Spleen (tissue), 11 donors: ENCODE measurements around the gene LRP2. TPM values are rescaled to one million over a fixed set of nuclear protein-coding genes. Genes with fewer than 3 reads are reported as not detected.

ENCODE experiments used
- DNase-seq: peaks from one replicate; pipeline ENCODE4 v3.0.0-alpha.2; 2020
- H3K27ac ChIP-seq, 8 donors: fragments of 200-600 bp; sonication (generic) in 7 of 8; 1 replicate in 4 of 8; 2 replicates in 4 of 8; pipeline versions ENCODE4 v1.5.0 to v1.8.0; 2016 to 2021; ENCODE audit warnings: inconsistent platforms in 4 of 8, mild to moderate bottlenecking in 4 of 8, moderate library complexity in 1 of 8
- H3K27me3 ChIP-seq, 7 donors: fragments of 200-600 bp; sonication (generic) in 6 of 7; replicated peaks in 1 of 7; 1 replicate in 4 of 7; 2 replicates in 3 of 7; pipeline versions ENCODE4 v1.5.0 to v1.8.0; 2016 to 2021; ENCODE audit warnings: inconsistent platforms in 3 of 7, mild to moderate bottlenecking in 1 of 7
- H3K36me3 ChIP-seq, 6 donors: fragments of 200-600 bp; sonication (generic) in 5 of 6; 1 replicate in 4 of 6; 2 replicates in 2 of 6; pipeline versions ENCODE4 v1.5.0 to v1.8.0; 2016 to 2021; ENCODE audit warnings: inconsistent platforms in 2 of 6
- H3K4me1 ChIP-seq, 6 donors: fragments of 200-600 bp; sonication (generic) in 5 of 6; 1 replicate in 3 of 6; 2 replicates in 3 of 6; pipeline versions ENCODE4 v1.5.0 to v1.8.0; 2016 to 2021; ENCODE audit warnings: inconsistent platforms in 3 of 6
- H3K4me3 ChIP-seq, 8 donors: fragments of 200-600 bp; sonication (generic) in 7 of 8; 1 replicate in 4 of 8; 2 replicates in 4 of 8; pipeline versions ENCODE4 v1.5.0 to v1.8.0; 2016 to 2021; ENCODE audit warnings: inconsistent platforms in 4 of 8, mild to moderate bottlenecking in 4 of 8, moderate library complexity in 2 of 8
- H3K9me3 ChIP-seq, 8 donors: fragments of 200-600 bp; sonication (generic) in 7 of 8; 1 replicate in 4 of 8; 2 replicates in 4 of 8; pipeline versions ENCODE4 v1.5.0 to v1.8.0; 2016 to 2021; ENCODE audit warnings: inconsistent platforms in 4 of 8
- CTCF ChIP-seq, 11 experiments: fragments of 200-600 bp in 7 of 11; fragments of 450-650 bp in 4 of 11; sonication (generic) in 4 of 11; IDR thresholded peaks in 8 of 11; conservative IDR thresholded peaks in 3 of 11; 1 replicate in 7 of 11; 2 replicates in 4 of 11; pipeline versions ENCODE4 v1.4.0 to v1.8.0; 2016 to 2021; ENCODE audit warnings: antibody characterized with exemption in 11 of 11, inconsistent platforms in 4 of 11, mild to moderate bottlenecking in 1 of 11
- POLR2A ChIP-seq, 3 donors: fragments of 450-650 bp; IDR thresholded peaks; one replicate each; pipeline ENCODE4 v1.5.1; 2017; ENCODE audit warnings: antibody characterized with exemption in 3 of 3, mild to moderate bottlenecking in 1 of 3
- POLR2AphosphoS5 ChIP-seq, 3 donors: sonication (generic); formaldehyde crosslinking; IDR thresholded peaks; one replicate each; pipeline ENCODE4 v1.5.1; 2017; ENCODE audit warnings: antibody characterized with exemption in 3 of 3
- WGBS, 5 donors: extraction: QIAGEN DNeasy Blood & Tissue Kit in 3 of 5; methylation state at CpG; one replicate each; pipeline versions ENCODE4 v1.1.5 to v1.1.7; 2013 to 2018; 5-methylcytosine and 5-hydroxymethylcytosine counted together
- intact Hi-C: fragments of 100-400 bp; cut with DNase I; formaldehyde crosslinking; loops from one replicate; pipeline ENCODE4 v1.15.0; 2023; ENCODE audit warnings: low total_unique reads
- polyA plus RNA-seq, 3 donors: library from polyadenylated mRNA; stranded (reverse); fragments of 200-250 nt; gene quantifications; one replicate each; pipeline ENCODE4 v1.2.1, GENCODE V29; 2013
- total RNA-seq, 7 donors: library from RNA; depleted of rRNA in 3 of 7; stranded (reverse); fragments of >200 nt in 3 of 7; fragmentation: NEBNext Ultra II Directional in 4 of 7; extraction: Animal tissue kit (Norgen Biotek cat#: 25700) in 4 of 7; gene quantifications; one replicate each; pipeline versions ENCODE4 v1.1.0 to v1.2.1, GENCODE V29; 2016 to 2021
- donor health status: healthy with polysubstance abuse.
- donor health status: DM: no; HTN: no; CAD: no; lungs with moderate emphysema.
- donor health status: DM: no; HTN: no; CAD: no.
- donor health status: Bipolar disorder and iron deficiency.
- donor health status: healthy.
- donor health status: DM: no; HTN: no; CAD: no.
- donor health status: DM: yes; HTN: yes; CAD: no.

The LRP2 gene
- total and polyA plus RNA-seq, 10 donors, result not detected

- no peak overlapping the region for H3K27ac ChIP-seq
- no peaks in the 10 kb centered on the region for H3K9me3 ChIP-seq
- H3K27me3 ChIP-seq, result no peaks in the 10 kb centered on the region
- no peak overlapping the region for H3K4me3 ChIP-seq
- no peaks in the 10 kb centered on the region for H3K36me3 ChIP-seq
- DNase-seq, result no peak
- WGBS, 5 donors, result 70 to 96% (median 83%) methylated on average over 5 of the region's 5 CpGs
- intact Hi-C loops, result no loop called here
- no peaks in the 10 kb centered on the region for H3K4me1 ChIP-seq
- TF ChIP-seq POLR2AphosphoS5 (IDR thresholded peaks at IDR 0.05) (no peak), CTCF (IDR thresholded peaks at IDR 0.05 in 8 of 11, conservative IDR thresholded peaks at IDR 0.05 in 3 of 11) (no peak), POLR2A (IDR thresholded peaks at IDR 0.05) (no peak)
Measured at GRCh38 chr2:169178364-169178763, 184.0 kb downstream of the LRP2 start.

GRCh38 chr2:169175112-169175511, 187.2 kb downstream of the LRP2 start:
- Histone ChIP-seq H3K4me3 (no peak overlapping the region), H3K27ac (no peak overlapping the region), H3K4me1 (no peaks in the 10 kb centered on the region), H3K27me3 (no peaks in the 10 kb centered on the region), H3K9me3 (no peaks in the 10 kb centered on the region), H3K36me3 (no peaks in the 10 kb centered on the region)
- TF ChIP-seq POLR2AphosphoS5 (IDR thresholded peaks at IDR 0.05), result no peak
- TF ChIP-seq POLR2A (IDR thresholded peaks at IDR 0.05), result no peak
- TF ChIP-seq CTCF (IDR thresholded peaks at IDR 0.05 in 8 of 11, conservative IDR thresholded peaks at IDR 0.05 in 3 of 11), result no peak
- DNase-seq, result no peak
- intact Hi-C loops, result no loop called here
- WGBS, 5 donors, result 87 to 98% (median 93%) methylated on average over 10 of the region's 10 CpGs

GRCh38 chr2:169173876-169174275, 188.5 kb downstream of the LRP2 start:
- no peaks in the 10 kb centered on the region for H3K27me3 ChIP-seq
- H3K27ac ChIP-seq, result no peak overlapping the region
- WGBS, 5 donors, result 86 to 91% (median 88%) methylated on average over 9 of the region's 9 CpGs
- TF ChIP-seq POLR2A (IDR thresholded peaks at IDR 0.05), result no peak
- TF ChIP-seq CTCF (IDR thresholded peaks at IDR 0.05 in 8 of 11, conservative IDR thresholded peaks at IDR 0.05 in 3 of 11), result no peak
- no peak for TF ChIP-seq POLR2AphosphoS5 (IDR thresholded peaks at IDR 0.05)
- H3K4me1 ChIP-seq, result no peaks in the 10 kb centered on the region
- H3K9me3 ChIP-seq, result no peaks in the 10 kb centered on the region
- H3K36me3 ChIP-seq, result no peaks in the 10 kb centered on the region
- no peak overlapping the region for H3K4me3 ChIP-seq
- DNase-seq, result no peak
- intact Hi-C loops, result no loop called here

- Histone ChIP-seq H3K4me1 (no peaks in the 10 kb centered on the region), H3K4me3 (no peak overlapping the region), H3K9me3 (no peaks in the 10 kb centered on the region), H3K27me3 (no peaks in the 10 kb centered on the region), H3K36me3 (no peaks in the 10 kb centered on the region), H3K27ac (no peak overlapping the region)
- TF ChIP-seq POLR2A (IDR thresholded peaks at IDR 0.05) (no peak), CTCF (IDR thresholded peaks at IDR 0.05 in 8 of 11, conservative IDR thresholded peaks at IDR 0.05 in 3 of 11) (no peak), POLR2AphosphoS5 (IDR thresholded peaks at IDR 0.05) (no peak)
- intact Hi-C loops, result no loop called here
- 82 to 94% (median 88%) methylated on average over 2 of the region's 2 CpGs for WGBS, 5 donors
- no peak for DNase-seq
Measured at GRCh38 chr2:169172914-169173313, 189.4 kb downstream of the LRP2 start.
